HepG2 (cell line): ENCODE data around the gene GPR37L1. TPM values are rescaled to one million over a fixed set of nuclear protein-coding genes. Genes with fewer than 3 reads are reported as not detected.

Experiments used
- DNMT3B ChIP-seq: conservative IDR thresholded peaks from 2 replicates; pipeline ENCODE4 v1.6.1; 2016; ENCODE audit warnings: missing biosample characterization, control low read depth
- HBP1 ChIP-seq: IDR thresholded peaks from 2 replicates; pipeline ENCODE4 v1.6.1; 2016; ENCODE audit warnings: low read depth, control low read depth
- HMG20A ChIP-seq: IDR thresholded peaks from 2 replicates; pipeline ENCODE4 v1.6.1; 2016; ENCODE audit warnings: borderline replicate concordance
- HNRNPH1 ChIP-seq: fragments of 200-400 bp; formaldehyde crosslinking; optimal IDR thresholded peaks from 2 replicates; pipeline ENCODE3; 2017; ENCODE audit warnings: mild to moderate bottlenecking, low read depth, low read length
- HOMEZ ChIP-seq: IDR thresholded peaks from 2 replicates; pipeline ENCODE4 v1.6.1; 2016; ENCODE audit warnings: low read depth
- HOXA3 ChIP-seq: sonication (generic); formaldehyde crosslinking; IDR thresholded peaks from 2 replicates; pipeline ENCODE4 v1.5.0; 2020; ENCODE audit warnings: missing genetic modification reagents
- KDM3A ChIP-seq: IDR thresholded peaks from 2 replicates; pipeline ENCODE4 v1.6.1; 2018; ENCODE audit warnings: low read depth, missing compliant biosample characterization
- MIXL1 ChIP-seq: IDR thresholded peaks from 2 replicates; pipeline ENCODE4 v1.6.1; 2016
- NR2F2 ChIP-seq: IDR thresholded peaks from 2 replicates; pipeline ENCODE4 v1.6.1; 2012; ENCODE audit warnings: low read depth, inconsistent platforms, borderline replicate concordance
- POLR2G ChIP-seq: fragments of 200-400 bp; formaldehyde crosslinking; IDR thresholded peaks from 2 replicates; pipeline ENCODE4 v1.6.1; 2018; ENCODE audit warnings: mild to moderate bottlenecking, low read depth, low read length, moderate library complexity
- RAD51 ChIP-seq: fragments of 450-650 bp; IDR thresholded peaks from 2 replicates; pipeline ENCODE4 v1.6.1; 2016; ENCODE audit warnings: borderline replicate concordance
- RCOR2 ChIP-seq: IDR thresholded peaks from 2 replicates; pipeline ENCODE4 v1.6.1; 2016; ENCODE audit warnings: missing biosample characterization, missing genetic modification reagents
- SMARCC2 ChIP-seq: fragments of 450-650 bp; IDR thresholded peaks from 2 replicates; pipeline ENCODE4 v1.6.1; 2017; ENCODE audit warnings: antibody characterized with exemption, mild to moderate bottlenecking
- SMARCE1 ChIP-seq: fragments of 450-650 bp; IDR thresholded peaks from 2 replicates; pipeline ENCODE4 v1.6.1; 2017; ENCODE audit warnings: borderline replicate concordance
- ZBTB38 ChIP-seq: sonication (generic); formaldehyde crosslinking; IDR thresholded peaks from 2 replicates; pipeline ENCODE4 v1.5.1; 2020; ENCODE audit warnings: mild to moderate bottlenecking, missing genetic modification reagents
- ZKSCAN1 ChIP-seq: fragments of 150-350 bp; IDR thresholded peaks from 2 replicates; pipeline ENCODE4 v1.6.1; 2014; ENCODE audit warnings: low read length
- ZNF12 ChIP-seq: sonication (generic); formaldehyde crosslinking; IDR thresholded peaks from 2 replicates; pipeline ENCODE4 v1.5.0; 2020; ENCODE audit warnings: missing genetic modification reagents
- ZNF264 ChIP-seq: sonication (generic); formaldehyde crosslinking; IDR thresholded peaks from 2 replicates; pipeline ENCODE4 v1.4.0; 2020; ENCODE audit warnings: missing genetic modification reagents
- ZNF350 ChIP-seq: sonication (generic); formaldehyde crosslinking; IDR thresholded peaks from 2 replicates; pipeline ENCODE4 v1.4.0; 2020; ENCODE audit warnings: mild to moderate bottlenecking, low read depth, missing genetic modification reagents, borderline replicate concordance
- ZNF678 ChIP-seq: sonication (generic); formaldehyde crosslinking; IDR thresholded peaks from 2 replicates; pipeline ENCODE4 v1.4.0; 2020; ENCODE audit warnings: mild to moderate bottlenecking, missing genetic modification reagents
- ZNF790 ChIP-seq: sonication (generic); formaldehyde crosslinking; IDR thresholded peaks from 2 replicates; pipeline ENCODE4 v1.8.0; 2022; ENCODE audit warnings: missing genetic modification reagents, mild to moderate bottlenecking, borderline replicate concordance
- ZNF841 ChIP-seq: sonication (generic); formaldehyde crosslinking; IDR thresholded peaks from 2 replicates; pipeline ENCODE4 v1.8.1; 2023; ENCODE audit warnings: missing genetic modification reagents, borderline replicate concordance
- polyA plus RNA-seq, 8 experiments: library from polyadenylated mRNA; depleted of rRNA in 3 of 8; stranded (reverse) in 7 of 8; unstranded in 1 of 8; fragments of >200 nt; fragmentation: Illumina TruSeq in 4 of 8; extraction: Trizol in 4 of 8; gene quantifications; 2 replicates each; pipeline versions ENCODE4 v1.2.1 to v1.2.3, GENCODE V29; 2011 to 2016; ENCODE audit warnings: low read depth in 4 of 8, missing spikeins in 1 of 8, mixed read lengths in 1 of 8; ENCODE audit not compliant: insufficient read depth in 1 of 8
- total RNA-seq, 5 experiments: library from RNA; depleted of rRNA; stranded (reverse); fragments of >200 nt; fragmentation: Illumina TruSeq; extraction: Trizol; gene quantifications; 2 replicates each; pipeline ENCODE4 v1.2.3, GENCODE V29; 2016; ENCODE audit warnings: low read depth in 1 of 5
- TF ChIP-seq, protein P1 (sequence below): IDR thresholded peaks from 2 replicates; pipeline ENCODE4 v1.6.1; 2016; ENCODE audit warnings: low read depth, borderline replicate concordance
- TF ChIP-seq, protein P2 (sequence below): sonication (generic); formaldehyde crosslinking; IDR thresholded peaks from 2 replicates; pipeline ENCODE4 v1.4.0; 2020; ENCODE audit warnings: missing genetic modification reagents, borderline replicate concordance

The GPR37L1 gene
- total and polyA plus RNA-seq, 2 of the 13 experiments (the other 11 are each of a cell fraction or from before 2014, with no cell fraction given) = 0.13 TPM; not detected in 1

DNA sequence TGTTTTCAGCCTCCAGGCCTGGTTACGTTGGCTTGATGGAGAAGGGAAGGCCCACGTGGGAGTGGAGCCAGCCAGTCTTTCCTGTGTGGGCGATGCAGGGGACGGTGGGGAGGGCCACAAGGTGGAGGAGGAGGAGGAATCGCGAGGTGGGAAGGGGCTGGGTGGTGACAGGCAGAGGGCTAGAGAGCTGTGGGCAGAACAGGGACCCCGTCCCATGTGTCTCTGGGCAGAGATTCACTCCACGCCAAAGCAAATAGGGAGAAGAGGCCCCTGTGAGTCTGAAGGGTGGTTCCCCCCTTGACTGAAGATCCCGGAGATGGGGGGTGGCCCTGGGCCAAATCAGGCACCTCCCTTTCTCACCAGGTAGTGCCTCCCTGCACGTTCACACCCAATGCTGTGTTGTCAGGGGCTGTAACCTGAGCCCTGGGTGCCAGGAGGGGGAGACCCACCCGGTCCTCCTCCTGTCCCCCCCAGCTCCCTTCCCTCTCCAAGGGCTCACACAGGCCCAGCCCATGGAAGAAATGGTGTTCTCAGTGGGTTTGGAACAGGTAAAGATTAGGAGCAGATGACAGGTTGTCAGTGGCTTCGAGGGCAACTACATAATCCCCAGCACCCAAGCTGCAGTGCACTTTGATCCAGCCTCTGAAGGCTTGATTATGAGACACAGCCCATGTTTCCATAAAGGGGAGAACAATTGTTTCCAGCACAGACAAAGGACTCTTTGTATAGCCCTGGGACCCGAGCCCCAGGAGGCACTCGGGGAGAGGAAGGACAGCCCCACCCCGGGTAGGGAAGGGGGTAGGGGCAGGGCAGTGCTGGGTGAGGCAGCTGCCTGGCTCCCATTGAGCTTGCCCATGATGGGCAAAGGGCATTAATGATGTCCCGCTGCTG is 37.7 kb upstream of the GPR37L1 start (continued):
- TF ChIP-seq HBP1 (CRISPR knock-in tag) (no peak), ZNF790 (0 out of 2 replicates have a peak, but pooled peaks have one; percentile 26), ZNF12 (CRISPR knock-in tag) (peak; percentile 52; the same call in 1 of the 2 replicates), NR2F2 (no peak), DNMT3B (CRISPR knock-in tag) (no peak), HOMEZ (no peak), HMG20A (CRISPR knock-in tag) (peak; percentile 27; the same call in 1 of the 2 replicates), RAD51 (no peak), HNRNPH1 (peak; percentile 31), ZNF350 (CRISPR knock-in tag) (peak; percentile 67), KDM3A (CRISPR knock-in tag) (no peak; the same call in 1 of the 2 replicates), POLR2G (peak; percentile 77), ZNF841 (no peak), HOXA3 (CRISPR knock-in tag) (peak; percentile 77), ZNF678 (0 out of 2 replicates have a peak, but pooled peaks have one; percentile 26), ZBTB38 (CRISPR knock-in tag) (no peak), SMARCC2 (no peak), SMARCE1 (no peak), RCOR2 (peak; percentile 45; the same call in 1 of the 2 replicates), MIXL1 (CRISPR knock-in tag) (0 out of 2 replicates have a peak, but pooled peaks have one; percentile 24), ZNF264 (peak; percentile 32; the same call in 1 of the 2 replicates), ZKSCAN1 (no peak)
- TF ChIP-seq, protein P1, sequence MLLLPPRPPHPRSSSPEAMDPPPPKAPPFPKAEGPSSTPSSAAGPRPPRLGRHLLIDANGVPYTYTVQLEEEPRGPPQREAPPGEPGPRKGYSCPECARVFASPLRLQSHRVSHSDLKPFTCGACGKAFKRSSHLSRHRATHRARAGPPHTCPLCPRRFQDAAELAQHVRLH (CRISPR knock-in tag) = no peak
- TF ChIP-seq, protein P2, sequence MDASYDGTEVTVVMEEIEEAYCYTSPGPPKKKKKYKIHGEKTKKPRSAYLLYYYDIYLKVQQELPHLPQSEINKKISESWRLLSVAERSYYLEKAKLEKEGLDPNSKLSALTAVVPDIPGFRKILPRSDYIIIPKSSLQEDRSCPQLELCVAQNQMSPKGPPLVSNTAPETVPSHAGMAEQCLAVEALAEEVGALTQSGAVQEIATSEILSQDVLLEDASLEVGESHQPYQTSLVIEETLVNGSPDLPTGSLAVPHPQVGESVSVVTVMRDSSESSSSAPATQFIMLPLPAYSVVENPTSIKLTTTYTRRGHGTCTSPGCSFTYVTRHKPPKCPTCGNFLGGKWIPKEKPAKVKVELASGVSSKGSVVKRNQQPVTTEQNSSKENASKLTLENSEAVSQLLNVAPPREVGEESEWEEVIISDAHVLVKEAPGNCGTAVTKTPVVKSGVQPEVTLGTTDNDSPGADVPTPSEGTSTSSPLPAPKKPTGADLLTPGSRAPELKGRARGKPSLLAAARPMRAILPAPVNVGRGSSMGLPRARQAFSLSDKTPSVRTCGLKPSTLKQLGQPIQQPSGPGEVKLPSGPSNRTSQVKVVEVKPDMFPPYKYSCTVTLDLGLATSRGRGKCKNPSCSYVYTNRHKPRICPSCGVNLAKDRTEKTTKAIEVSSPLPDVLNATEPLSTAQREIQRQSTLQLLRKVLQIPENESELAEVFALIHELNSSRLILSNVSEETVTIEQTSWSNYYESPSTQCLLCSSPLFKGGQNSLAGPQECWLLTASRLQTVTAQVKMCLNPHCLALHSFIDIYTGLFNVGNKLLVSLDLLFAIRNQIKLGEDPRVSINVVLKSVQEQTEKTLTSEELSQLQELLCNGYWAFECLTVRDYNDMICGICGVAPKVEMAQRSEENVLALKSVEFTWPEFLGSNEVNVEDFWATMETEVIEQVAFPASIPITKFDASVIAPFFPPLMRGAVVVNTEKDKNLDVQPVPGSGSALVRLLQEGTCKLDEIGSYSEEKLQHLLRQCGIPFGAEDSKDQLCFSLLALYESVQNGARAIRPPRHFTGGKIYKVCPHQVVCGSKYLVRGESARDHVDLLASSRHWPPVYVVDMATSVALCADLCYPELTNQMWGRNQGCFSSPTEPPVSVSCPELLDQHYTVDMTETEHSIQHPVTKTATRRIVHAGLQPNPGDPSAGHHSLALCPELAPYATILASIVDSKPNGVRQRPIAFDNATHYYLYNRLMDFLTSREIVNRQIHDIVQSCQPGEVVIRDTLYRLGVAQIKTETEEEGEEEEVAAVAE (CRISPR knock-in tag) = peak; percentile 60; the same call in 1 of the 2 replicates
